Measurements from ENCODE around the gene MYO7B.

The MYO7B gene

GRCh38 chr2:127635380-127636237, 100.1 kb downstream of the MYO7B start:
- no peak for DNase-seq (ENCODE audit: low read depth in 1 of 2, low spot score in 1 of 2)

GRCh38 chr2:127636248-127637235, 101.1 kb downstream of the MYO7B start:
- DNase-seq (ENCODE audit: low read depth in 1 of 2, low spot score in 1 of 2), result no peak

- no peak for DNase-seq (ENCODE audit: low read depth in 1 of 2, low spot score in 1 of 2)
Measured at GRCh38 chr2:127637236-127637630, 101.8 kb downstream of the MYO7B start.

GRCh38 chr2:127637725-127638252, 102.3 kb downstream of the MYO7B start:
- DNase-seq (ENCODE audit: low read depth in 1 of 2, low spot score in 1 of 2), result no peak

GRCh38 chr2:127638361-127639110, 103.1 kb downstream of the MYO7B start:
- DNase-seq (ENCODE audit: low read depth in 1 of 2, low spot score in 1 of 2), result no peak

- DNase-seq (ENCODE audit: low read depth in 1 of 2, low spot score in 1 of 2), result no peak
Measured at GRCh38 chr2:127639111-127639474, 103.6 kb downstream of the MYO7B start.

- no peak for DNase-seq (ENCODE audit: low read depth in 1 of 2, low spot score in 1 of 2)
Measured at GRCh38 chr2:127640082-127641072, 104.9 kb downstream of the MYO7B start.

- no peak for DNase-seq (ENCODE audit: low read depth in 1 of 2, low spot score in 1 of 2)
Measured at GRCh38 chr2:127641133-127641532, 105.7 kb downstream of the MYO7B start.

- DNase-seq (ENCODE audit: low read depth in 1 of 2, low spot score in 1 of 2), result peak in 1 of 2 donors; percentile 26
Measured at GRCh38 chr2:127641846-127642507, 106.5 kb downstream of the MYO7B start.

- DNase-seq (ENCODE audit: low read depth in 1 of 2, low spot score in 1 of 2), result no peak
Measured at GRCh38 chr2:127642706-127643438, 107.4 kb downstream of the MYO7B start.

GRCh38 chr2:127643439-127644065, 108.1 kb downstream of the MYO7B start:
- no peak for DNase-seq (ENCODE audit: low read depth in 1 of 2, low spot score in 1 of 2)

- DNase-seq (ENCODE audit: low read depth in 1 of 2, low spot score in 1 of 2), result no peak
Measured at GRCh38 chr2:127644066-127645025, 108.9 kb downstream of the MYO7B start.

- DNase-seq (ENCODE audit: low read depth in 1 of 2, low spot score in 1 of 2), result no peak
Measured at GRCh38 chr2:127645026-127645394, 109.5 kb downstream of the MYO7B start.

GRCh38 chr2:127645395-127646291, 110.2 kb downstream of the MYO7B start, which contains the start of gene GPR17:
TSS of gene GPR17 (plus strand) at chr2:127646153. CDS start at chr2:127650736, 4,583 bp downstream.
- no peak for DNase-seq (ENCODE audit: low read depth in 1 of 2, low spot score in 1 of 2)

GRCh38 chr2:127646487-127647241, 111.2 kb downstream of the MYO7B start:
- DNase-seq (ENCODE audit: low read depth in 1 of 2, low spot score in 1 of 2), result no peak

Data from activated T-helper 1 cell treated with anti-CD3 and anti-CD28 coated beads, Interleukin-2, amount 50 U/mL, for 16 hours (primary cell).